HG03139 (cell line): Measurements from ENCODE around the gene BRSK1.
A peak's percentile ranks its signal among the peaks of the same experiment; 100 is the strongest.
"Not testable (repeated sequence)": the region's sequence is repeated elsewhere in the genome, so short reads cannot be mapped to it uniquely, and the experiment has no call there.

Experiments
- ATAC-seq: cut with Tn5 transposase; IDR thresholded peaks from one replicate; pipeline ENCODE4 v1.9.1; 2021; ENCODE audit not compliant: unreplicated experiment

BRSK1 gene

DNA sequence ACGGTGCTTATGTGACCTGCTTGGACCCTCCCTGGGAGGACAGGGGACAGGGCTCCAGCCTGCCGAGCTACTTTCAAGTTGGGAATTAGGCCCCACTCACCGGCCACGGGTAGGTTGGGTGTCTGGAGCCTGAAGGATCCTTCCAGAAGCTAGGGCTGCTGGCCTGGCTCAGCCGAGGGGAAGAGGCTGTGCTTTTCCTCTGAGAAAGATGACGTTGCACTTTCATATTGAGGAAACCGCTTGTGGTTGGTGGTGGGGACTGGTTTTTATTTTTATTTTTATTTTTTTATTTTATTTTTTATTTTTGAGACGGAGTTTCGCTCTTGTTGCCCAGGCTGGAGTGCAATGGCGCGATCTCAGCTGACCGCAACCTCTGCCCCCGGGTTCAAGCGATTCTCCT is 41.4 kb downstream of the BRSK1 start, which contains the start of gene TMEM150B:
TMEM150B (minus strand) TSS at position 170 of the 400 bp plus-strand sequence. CDS start 4,305 bp downstream, outside the sequence.
- ATAC-seq: no peak

DNA sequence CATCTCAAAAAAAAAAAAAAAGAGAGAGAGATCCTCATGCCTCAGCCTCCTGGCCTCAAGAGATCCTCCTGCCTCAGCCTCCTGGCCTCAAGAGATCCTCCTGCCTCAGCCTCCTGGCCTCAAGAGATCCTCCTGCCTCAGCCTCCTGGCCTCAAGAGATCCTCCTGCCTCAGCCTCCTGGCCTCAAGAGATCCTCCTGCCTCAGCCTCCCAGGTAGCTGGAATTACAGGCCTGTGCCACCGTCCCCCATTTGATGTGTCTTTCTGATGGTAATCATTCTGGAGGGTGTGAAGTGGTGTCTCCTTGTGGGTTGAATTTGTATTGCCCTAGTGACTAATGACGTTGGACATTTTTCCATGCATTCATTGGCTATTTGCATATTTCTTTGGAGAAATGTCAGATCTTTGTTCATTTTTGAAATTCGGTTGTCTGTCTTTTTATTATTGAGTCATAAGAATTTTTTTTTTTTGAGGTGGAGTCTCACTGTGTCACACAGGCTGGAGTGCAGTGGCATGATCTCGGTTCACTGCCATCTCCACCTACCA is 45.0 kb downstream of the BRSK1 start:
- ATAC-seq: not testable (repeated sequence)

DNA sequence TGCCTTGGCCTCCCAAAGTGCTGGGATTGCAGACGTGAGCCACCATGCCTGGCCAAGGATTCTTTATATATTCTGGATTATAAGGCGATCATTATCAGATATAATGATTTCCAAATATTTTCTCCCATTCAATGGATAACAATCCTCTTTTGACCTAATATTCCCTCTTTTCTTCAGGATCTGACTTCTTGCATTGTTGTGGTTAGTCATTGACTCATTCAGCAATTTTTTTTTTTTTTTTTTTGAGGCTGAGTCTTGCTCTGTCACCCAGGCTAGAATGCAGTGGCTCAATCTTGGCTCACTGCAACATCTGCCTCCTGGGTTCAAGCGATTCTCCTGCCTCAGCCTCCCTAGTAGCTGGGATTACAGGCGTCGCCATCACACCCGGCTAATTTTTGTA is 46.0 kb downstream of the BRSK1 start:
- ATAC-seq: not testable (repeated sequence)

DNA sequence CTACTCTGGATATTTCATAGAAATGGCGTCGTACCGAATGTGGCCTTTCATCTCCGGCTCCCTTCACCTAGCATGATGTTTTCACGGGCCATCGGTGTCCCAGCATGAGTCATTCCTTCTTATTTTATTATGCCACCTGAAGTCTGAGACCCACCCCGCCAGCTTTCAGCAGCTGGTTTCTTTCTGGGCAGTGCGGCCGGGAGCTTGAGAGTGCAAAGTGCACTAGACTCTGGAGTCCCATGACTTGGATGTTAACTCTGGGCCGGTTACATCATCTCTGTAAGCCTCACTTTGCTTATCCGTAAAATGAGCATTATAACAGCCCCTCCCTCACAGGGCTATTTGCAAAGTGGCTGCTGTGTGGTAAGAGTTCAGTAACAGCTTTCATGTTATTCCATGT is 50.1 kb downstream of the BRSK1 start:
- ATAC-seq: no peak

DNA sequence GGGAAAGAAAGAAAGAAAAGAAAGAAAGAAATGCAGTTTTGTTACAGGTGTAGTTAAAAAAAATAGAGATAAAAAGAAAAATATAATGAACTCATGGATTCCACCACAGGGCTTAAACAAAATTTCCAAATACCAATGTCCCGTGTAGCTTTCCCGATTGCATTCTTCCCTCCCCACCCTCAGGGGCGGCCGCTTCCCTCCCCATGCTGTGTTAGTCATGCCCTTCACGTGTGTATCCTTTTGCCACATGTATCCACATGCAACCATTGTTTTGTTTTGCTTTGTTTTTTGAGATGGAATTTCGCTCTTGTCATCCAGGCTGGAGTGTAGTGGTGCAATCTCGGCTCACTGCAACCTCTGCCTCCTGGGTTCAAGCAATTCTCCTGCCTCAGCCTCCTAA is 52.3 kb downstream of the BRSK1 start:
- no peak for ATAC-seq

DNA sequence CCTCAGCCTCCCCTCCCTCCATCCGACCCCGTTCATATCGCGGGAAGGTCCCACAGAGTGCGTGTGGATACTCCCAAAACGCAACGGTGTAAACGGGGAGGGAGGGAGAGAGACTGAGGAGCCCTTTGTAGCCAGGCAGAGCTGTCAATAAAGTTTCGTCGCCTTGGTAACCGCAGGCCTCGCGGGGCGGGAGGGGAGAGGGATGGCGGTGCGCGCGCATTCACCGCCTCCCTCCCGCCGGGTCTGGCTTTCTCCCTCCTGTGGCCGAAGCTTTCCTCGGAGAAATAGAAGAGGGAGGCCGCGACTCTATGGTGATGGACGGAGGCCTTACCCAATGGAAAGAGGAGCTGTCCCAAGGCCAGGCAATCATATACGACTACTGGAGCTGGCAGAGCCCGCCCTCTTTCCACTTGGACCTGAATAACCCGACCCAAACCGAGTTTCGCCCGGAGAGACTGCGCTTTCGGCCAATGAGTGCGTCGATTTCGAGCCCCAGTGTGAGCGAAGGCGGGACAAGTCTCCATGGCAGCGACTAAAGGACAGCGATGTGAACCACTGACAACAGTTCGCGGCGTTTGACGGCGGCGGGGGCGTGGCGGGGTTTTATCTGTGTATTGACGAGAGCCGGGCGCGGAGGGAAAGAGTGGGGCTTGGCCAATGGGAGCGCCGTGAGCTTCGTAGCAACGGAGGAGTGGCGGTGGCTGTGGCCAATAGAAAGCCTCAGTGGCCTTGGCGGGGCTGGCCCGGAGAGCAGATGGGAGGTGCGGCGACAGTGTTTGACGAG is 55.5 kb downstream of the BRSK1 start, which contains the start of gene KMT5C:
KMT5C (plus strand) TSS at position 772 of the 784 bp plus-strand sequence. CDS start 2,061 bp downstream, outside the sequence.
- ATAC-seq: peak; percentile 74

DNA sequence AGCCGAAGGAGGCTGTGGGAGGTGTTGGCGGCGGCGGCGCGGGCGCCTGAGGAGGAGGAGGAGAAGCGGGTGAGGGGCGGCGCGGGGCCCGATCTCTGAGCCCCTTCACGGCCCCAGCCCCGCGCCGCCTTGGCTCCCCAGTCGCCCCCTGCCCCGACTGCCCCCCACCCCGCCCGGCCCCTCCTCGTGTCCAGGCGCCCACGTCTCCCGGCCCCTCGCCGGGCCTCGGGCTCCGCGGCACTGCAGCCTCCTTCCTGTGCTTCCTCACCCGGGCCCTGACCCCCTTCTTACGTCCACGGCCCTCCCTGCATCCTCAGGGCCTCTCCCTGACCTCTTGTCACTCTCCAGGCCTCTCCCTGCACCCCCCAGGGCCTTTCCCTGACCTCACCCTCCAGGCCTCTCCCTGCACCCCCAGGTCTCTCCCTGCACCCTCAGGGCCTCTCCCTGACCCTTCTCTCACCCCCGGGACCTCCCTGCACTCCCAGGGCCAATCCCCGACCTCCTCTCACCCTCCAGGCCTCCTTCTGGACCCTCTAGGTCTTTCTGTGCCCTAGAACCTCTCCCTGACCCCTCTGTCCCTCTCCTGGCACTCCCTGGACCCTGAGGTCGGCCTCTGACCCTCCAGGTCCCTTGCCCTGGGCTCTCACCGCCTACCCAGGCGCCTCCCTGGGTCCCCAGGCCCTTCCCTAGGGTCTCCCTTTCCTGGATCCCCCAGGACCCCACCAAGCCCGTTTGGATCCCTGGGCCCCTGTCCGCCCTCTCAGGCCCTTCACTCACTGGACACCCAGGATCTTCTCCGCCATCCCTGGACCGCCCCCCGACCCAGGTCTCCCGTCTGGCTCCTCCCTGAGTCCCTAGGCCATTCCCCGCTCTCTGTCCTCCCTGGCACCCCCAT is 56.3 kb downstream of the BRSK1 start:
- ATAC-seq: no peak

DNA sequence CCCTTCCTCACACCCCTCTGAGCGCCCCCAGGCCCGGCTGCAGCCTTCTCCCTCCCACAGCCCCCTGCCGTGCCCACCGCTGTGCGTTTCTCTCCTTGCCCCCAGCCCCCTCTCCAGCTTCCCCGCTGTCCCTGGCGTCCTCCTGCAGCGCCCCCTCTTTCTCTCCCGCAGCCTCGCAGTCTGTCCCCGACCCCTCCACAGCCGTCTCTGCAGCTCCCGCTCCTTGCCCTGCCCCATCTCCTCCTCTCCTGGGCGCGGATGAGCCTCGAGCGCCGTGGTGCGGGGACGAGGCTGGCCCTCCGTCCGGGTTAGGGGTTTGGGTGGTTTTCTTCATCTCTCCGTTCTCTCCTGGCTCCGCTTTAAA is 57.0 kb downstream of the BRSK1 start:
- no peak for ATAC-seq

DNA sequence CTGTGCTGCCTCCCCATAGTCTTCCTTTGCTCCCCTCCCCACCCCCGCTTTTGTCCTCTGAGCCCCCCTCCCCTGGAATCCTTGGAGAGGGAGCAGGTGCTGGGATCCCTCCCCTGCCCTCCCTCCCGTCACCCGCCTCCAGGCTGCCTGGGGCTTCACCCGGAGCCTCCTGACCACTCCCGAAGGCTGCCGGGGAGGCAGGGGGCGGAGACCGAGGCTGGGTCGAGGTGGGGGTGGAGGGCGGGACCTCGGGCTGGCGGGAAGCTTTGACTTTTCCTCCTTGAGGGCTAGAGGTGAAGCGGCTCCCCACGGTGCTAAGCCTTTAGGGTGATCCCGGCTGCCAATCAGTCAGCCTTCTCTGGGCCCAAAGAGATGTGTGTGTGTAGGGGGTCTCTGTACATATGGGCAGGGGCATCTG is 57.4 kb downstream of the BRSK1 start:
- ATAC-seq: no peak

DNA sequence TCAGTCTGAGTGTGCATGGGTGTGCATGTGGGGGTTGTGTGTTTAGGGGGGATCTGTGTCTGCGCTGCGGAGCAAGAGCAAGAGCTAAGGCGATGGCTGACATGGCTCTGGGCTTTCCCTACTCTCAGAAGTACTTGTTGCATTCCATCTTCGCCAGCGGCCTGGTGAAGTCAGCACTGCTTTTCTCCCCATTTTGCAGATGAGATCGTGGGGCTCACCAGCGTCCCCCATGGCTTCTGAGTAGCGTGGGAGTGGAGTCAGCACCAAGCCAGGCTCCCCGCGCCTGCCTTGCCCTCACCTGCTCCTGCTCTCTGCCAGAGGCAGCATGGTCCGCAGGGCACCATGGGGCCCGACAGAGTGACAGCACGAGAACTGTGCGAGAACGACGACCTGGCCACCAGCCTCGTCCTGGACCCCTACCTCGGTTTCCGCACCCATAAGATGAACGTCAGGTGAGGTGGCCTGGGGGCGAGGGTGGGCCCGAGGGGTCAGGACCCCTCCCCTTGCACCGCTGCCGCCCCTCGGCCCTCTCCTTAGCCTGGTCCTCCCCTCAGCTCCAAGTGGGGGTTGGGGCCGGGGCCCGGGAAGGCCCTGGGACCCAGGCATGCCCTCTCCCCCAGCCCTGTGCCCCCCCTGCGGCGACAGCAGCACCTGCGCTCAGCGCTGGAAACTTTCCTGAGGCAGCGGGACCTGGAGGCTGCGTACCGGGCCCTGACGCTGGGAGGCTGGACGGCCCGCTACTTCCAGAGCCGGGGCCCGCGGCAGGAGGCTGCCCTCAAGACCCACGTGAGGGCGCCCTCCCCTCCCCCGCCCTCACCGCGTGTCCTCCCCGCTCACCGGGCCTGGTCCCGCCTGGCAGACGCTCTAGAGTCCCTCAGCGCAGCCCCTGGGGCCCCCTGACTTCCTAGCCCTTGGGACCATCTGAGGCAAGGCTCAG is 58.1 kb downstream of the BRSK1 start:
- ATAC-seq: no peak

DNA sequence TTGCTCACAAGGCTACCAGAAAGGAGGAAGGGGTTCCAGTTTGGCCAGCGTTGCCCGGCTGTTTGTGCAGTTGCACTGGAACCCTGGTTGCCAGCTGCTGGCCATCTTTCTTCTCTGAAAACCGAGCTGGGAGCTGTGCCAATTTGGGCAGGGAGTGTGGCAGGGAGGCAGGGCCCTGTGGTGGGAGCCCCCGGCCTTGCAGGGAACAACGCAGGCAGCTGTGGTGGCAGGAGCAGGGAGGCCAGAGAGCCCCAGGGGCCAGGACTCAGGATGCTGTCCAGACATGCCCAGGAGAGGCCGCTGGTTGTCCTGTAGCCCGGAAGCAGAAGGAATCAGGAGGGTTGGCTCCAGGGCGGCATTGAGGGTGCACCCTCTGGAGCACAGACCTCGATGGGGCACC is 60.6 kb downstream of the BRSK1 start:
- ATAC-seq: no peak

DNA sequence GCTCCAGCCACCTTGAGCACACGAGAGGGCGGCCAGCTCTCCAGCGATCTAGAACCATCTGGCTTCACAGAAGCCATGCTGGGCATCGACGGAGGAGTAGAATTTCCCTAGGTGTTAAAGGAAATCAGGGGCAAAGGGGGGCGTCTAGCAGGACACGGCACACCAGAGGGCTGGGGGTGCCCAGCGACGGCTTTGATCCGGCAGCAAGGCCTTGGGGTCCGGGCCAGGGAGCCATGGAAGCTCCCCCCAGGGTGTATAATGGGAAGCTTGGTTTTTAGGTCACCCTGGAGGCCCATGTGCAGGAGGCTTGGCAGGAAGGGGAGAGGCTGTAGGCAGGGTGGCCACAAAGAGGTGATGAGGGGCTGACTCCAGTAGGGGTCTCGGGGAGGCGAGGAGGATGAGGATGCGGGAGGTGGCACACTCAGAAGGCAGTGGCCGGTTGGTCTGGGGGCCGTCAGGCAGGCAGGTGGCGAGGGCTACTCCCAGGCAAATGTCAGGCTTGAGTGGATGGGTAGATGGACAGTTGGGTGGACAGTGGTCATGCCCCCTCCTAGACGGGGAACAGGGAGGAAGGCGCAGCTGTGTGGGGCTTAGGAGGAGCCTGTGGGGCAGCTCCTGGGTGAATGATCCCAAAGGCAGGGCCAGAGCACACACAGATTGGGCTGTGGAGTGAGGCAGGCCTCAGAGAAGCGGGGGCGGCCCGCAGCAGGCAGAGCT is 61.5 kb downstream of the BRSK1 start:
- no peak for ATAC-seq

DNA sequence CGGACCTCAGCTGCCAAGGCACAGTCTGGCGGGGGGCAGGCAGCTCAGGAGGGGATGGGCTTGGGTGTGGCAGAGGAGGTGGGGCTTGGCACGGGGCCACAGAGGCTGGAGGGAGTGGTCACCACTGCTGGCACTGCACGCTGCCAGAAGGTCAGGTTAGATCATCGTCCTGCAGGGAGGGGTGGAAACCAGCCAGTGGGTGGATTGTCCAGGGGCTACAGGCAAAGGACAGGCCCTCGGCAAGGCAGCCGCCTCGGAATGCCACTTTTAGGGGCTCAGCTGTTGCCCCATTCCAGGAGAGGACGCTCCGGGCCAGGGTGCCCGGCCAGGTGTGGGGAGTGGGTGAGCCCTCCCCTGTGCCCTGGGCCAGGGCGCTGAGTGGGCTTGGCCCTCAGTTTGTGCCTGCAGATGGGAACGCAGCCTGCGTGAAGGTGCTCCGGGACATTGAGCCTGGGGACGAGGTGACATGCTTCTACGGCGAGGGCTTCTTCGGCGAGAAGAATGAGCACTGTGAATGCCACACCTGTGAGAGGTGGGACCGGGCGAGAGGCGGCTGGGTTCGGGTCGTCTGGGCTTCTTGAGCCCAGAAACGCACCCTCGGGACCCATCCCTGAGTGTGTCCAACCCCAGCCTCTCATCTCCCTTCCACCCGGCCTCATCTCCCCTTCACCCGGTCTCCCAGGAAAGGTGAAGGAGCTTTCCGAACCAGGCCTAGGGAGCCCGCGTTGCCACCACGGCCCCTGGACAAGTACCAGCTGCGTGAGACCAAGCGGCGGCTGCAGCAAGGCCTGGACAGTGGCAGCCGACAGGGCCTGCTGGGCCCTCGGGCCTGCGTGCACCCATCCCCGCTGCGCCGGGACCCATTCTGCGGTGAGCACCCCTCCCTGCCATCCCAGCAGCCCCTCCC is 62.3 kb downstream of the BRSK1 start:
- ATAC-seq: no peak

DNA sequence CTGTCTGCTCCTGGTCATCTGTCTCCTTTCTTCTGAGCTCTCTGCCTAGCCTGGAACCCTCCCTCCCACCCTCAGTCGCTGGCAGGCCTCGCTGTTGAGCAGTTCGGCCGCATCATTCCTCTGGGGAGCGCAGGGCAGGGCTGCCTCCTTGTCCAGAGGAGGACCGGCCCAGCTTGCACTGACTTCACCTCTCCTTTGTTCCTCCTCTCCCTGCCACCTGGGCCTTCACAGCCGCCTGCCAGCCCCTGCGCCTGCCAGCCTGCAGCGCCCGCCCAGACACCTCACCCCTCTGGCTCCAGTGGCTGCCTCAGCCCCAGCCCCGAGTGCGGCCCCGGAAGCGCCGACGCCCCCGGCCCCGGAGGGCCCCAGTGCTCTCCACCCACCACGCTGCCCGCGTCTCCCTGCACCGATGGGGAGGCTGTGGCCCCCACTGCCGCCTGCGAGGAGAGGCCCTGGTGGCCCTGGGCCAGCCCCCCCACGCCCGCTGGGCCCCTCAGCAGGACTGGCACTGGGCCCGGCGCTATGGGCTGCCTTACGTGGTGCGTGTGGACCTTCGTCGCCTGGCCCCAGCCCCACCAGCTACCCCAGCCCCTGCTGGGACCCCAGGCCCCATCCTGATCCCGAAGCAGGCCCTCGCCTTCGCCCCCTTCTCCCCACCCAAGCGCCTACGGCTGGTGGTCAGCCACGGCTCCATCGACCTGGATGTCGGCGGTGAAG is 63.1 kb downstream of the BRSK1 start:
- no peak for ATAC-seq

DNA sequence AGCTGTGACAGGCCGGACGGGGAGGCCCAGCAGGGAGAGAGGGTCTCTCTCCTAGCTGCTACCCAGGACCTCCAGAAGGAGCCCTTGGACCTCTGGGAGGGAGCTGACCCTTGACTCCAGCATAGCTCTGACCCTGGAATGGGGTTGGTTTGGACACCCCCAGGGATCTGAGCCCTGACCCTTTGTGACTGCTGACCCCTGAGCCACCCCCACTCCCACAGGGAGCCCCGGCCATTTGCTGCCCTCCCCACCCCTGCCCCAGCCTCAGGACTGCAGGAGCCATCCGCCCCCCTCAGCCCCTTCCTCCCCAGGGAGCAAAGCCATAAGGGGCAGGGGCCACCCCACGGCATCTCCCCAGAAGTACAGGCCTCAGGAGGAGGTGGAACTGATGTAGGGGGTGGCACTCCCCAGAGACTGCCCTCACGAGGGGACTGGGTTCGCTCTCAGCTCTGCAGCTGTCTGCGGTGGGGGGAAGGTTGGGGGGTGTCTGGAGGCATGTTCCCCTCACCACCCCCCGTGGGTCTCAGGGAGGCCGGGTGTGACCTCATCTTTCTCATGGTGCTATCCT is 63.7 kb downstream of the BRSK1 start:
- no peak for ATAC-seq

DNA sequence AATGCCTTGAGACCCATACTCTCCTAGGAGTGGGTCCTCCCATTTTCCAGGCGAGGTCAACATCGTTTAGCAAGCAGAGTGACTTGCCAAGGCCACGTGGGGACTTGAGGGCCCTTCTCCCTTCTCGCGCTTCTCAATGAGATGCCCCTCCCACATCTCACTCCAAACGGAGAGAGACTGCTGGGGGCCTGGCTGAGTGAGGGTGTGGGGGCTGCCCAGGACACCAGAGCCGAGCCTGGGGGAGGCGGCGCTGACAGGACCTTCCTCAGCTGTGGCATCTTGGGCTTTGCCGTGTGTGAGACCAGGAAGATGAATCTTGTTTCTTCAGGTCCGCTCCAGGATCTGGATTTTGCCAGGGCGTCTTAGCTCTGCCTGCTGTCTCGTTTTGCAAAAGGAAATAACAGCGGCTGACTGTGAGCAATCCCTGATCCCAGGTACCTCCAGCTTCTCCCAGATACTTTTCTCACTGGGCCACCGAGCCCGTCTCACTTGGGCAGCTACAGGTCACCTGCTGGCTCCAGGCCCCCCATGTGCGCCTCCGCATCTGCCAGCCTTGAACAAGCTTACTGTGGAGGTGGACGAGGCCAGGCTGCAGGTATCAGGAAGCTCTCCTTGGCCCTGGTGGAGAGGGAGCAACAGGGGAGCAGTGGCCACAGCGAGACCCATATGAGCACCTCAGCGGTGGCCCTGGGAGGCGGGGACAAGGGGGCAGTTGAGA is 64.7 kb downstream of the BRSK1 start:
- ATAC-seq: no peak

DNA sequence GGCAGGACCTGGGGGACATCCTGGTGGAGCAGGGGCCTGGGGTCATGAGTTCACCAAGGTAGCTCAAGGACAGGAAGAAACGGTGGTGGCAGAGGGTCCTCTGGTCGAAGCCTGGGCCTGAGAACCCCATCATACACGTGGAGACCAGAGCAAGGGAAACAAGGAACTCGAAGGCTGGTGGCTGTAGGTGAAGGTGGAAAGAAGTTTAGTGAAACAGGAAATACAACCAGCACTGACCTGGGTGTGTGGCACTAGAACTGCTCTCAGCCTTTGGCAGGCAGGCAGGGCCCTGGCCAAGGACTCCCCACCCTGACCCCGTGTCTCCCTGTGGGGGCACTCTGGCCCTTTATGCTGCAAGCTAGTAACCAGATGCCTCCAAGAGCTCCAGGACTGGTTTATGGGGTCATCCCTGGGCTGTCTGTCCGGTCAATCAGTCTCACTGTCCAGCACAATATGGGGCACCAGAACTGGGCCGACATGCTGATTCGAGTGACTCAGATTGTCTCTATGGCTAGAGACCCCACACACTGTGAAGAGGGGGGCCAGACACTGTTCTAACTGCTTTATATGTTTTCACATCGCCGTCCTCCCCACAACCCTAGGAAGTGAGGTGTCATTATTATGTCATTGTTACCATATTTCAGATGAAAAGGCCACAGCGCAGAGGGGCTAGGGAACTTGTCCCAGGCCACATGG is 67.0 kb downstream of the BRSK1 start:
- ATAC-seq: no peak
